GM10266 (cell line): ENCODE measurements around the gene PRPF6.
A peak's percentile ranks its signal among the peaks of the same experiment; 100 is the strongest.

Experiments
- DNase-seq: peaks from one replicate; pipeline ENCODE4 v3.0.0; 2012; ENCODE audit errors: extremely low spot score
- CTCF ChIP-seq: IDR thresholded peaks from 2 replicates; pipeline ENCODE4 v1.5.1; 2012; ENCODE audit warnings: mild to moderate bottlenecking, low read depth; ENCODE audit not compliant: control insufficient read depth, insufficient read depth; ENCODE audit errors: missing control alignments

The PRPF6 gene

GRCh38 chr20:63980806-63981728 is at the start of gene PRPF6:
Gene PRPF6, plus strand, starts transcription at chr20:63981132. Its CDS starts 114 bp downstream, at chr20:63981246.
- peak; percentile 99 for DNase-seq
- peak; percentile 91 for TF ChIP-seq CTCF

GRCh38 chr20:63931735-63932134 is 49.2 kb upstream of the PRPF6 start:
- no peak for DNase-seq
- no peak for TF ChIP-seq CTCF

- no peak for TF ChIP-seq CTCF
- DNase-seq, result no peak
Measured at GRCh38 chr20:63932606-63933160, 48.2 kb upstream of the PRPF6 start.

- DNase-seq, result no peak
- no peak for TF ChIP-seq CTCF
Measured at GRCh38 chr20:63933646-63934045, 47.3 kb upstream of the PRPF6 start.

- no peak for DNase-seq
- no peak for TF ChIP-seq CTCF
Measured at GRCh38 chr20:63934271-63935068, 46.5 kb upstream of the PRPF6 start.

- no peak for TF ChIP-seq CTCF
- no peak for DNase-seq
Measured at GRCh38 chr20:63935447-63935846, 45.5 kb upstream of the PRPF6 start.
